ENCODE measurements around the gene PRDM9. TPM values are rescaled to one million over a fixed set of nuclear protein-coding genes. Genes with fewer than 3 reads are reported as not detected.

The PRDM9 gene
- total and polyA plus RNA-seq, 9 donors = not detected

- no peak overlapping the region for H3K27ac ChIP-seq
- WGBS, 3 donors = 5 to 18% (median 12%) methylated on average over 2 of the region's 2 CpGs
- DNase-seq = no peak
- no peak overlapping the region for H3K4me3 ChIP-seq
- no peaks in the 10 kb centered on the region for H3K4me1 ChIP-seq (ENCODE audit: insufficient read depth)
- no peaks in the 10 kb centered on the region for H3K27me3 ChIP-seq
- no peak for TF ChIP-seq EP300 (IDR thresholded peaks at IDR 0.05)
- no peak for TF ChIP-seq POLR2A (IDR thresholded peaks at IDR 0.05)
- TF ChIP-seq CTCF (IDR thresholded peaks at IDR 0.05) = no peak
- H3K9me3 ChIP-seq = no peaks in the 10 kb centered on the region
- intact Hi-C loops (cut with DNase I) = no loop called here
- no peaks in the 10 kb centered on the region for H3K36me3 ChIP-seq
These were observed 41.0 kb upstream of the PRDM9 start for GRCh38 chr5:23466401-23466912.

GRCh38 chr5:23468658-23469057 is 38.8 kb upstream of the PRDM9 start:
- Histone ChIP-seq H3K4me1 (ENCODE audit: insufficient read depth) (no peaks in the 10 kb centered on the region), H3K4me3 (no peak overlapping the region), H3K36me3 (no peaks in the 10 kb centered on the region), H3K27ac (no peak overlapping the region), H3K27me3 (no peaks in the 10 kb centered on the region), H3K9me3 (no peaks in the 10 kb centered on the region)
- intact Hi-C loops (cut with DNase I) = no loop called here
- DNase-seq = no peak
- WGBS, 3 donors = 59 to 73% (median 62%) methylated on average over 3 of the region's 3 CpGs
- TF ChIP-seq CTCF (IDR thresholded peaks at IDR 0.05) (no peak), POLR2A (IDR thresholded peaks at IDR 0.05) (no peak), EP300 (IDR thresholded peaks at IDR 0.05) (no peak)

GRCh38 chr5:23473915-23474314 is 33.5 kb upstream of the PRDM9 start:
- intact Hi-C loops (cut with DNase I) = no loop called here
- H3K27me3 ChIP-seq = no peaks in the 10 kb centered on the region
- H3K27ac ChIP-seq = no peak overlapping the region

GRCh38 chr5:23474315-23474714 is 33.1 kb upstream of the PRDM9 start:
- 20 to 51% (median 21%) methylated on average over 1 of the region's 1 CpG for WGBS, 3 donors
- Histone ChIP-seq H3K36me3 (no peaks in the 10 kb centered on the region), H3K4me1 (ENCODE audit: insufficient read depth) (no peaks in the 10 kb centered on the region), H3K9me3 (no peaks in the 10 kb centered on the region), H3K4me3 (no peak overlapping the region), H3K27me3 (no peaks in the 10 kb centered on the region), H3K27ac (no peak overlapping the region)
- no peak for TF ChIP-seq EP300 (IDR thresholded peaks at IDR 0.05)
- TF ChIP-seq POLR2A (IDR thresholded peaks at IDR 0.05) = no peak
- TF ChIP-seq CTCF (IDR thresholded peaks at IDR 0.05) = no peak
- intact Hi-C loops (cut with DNase I) = no loop called here
- DNase-seq = no peak

More at GRCh38 chr5:23473915-23474314, 33.5 kb upstream of the PRDM9 start:
- H3K4me1 ChIP-seq (ENCODE audit: insufficient read depth) = no peaks in the 10 kb centered on the region
- H3K9me3 ChIP-seq = no peaks in the 10 kb centered on the region
- no peaks in the 10 kb centered on the region for H3K36me3 ChIP-seq
- TF ChIP-seq POLR2A (IDR thresholded peaks at IDR 0.05) = no peak
- no peak for TF ChIP-seq EP300 (IDR thresholded peaks at IDR 0.05)
- TF ChIP-seq CTCF (IDR thresholded peaks at IDR 0.05) = no peak
- H3K4me3 ChIP-seq = no peak overlapping the region
- DNase-seq = no peak

Data from ovary (tissue), 9 donors.